Muscle layer of duodenum (tissue), 2 donors: ENCODE data around the gene DNM1L.

Source experiments
- H3K27ac ChIP-seq: one replicate; pipeline ENCODE4 v1.7.0; 2013; ENCODE audit warnings: mild to moderate bottlenecking, low read length
- H3K27me3 ChIP-seq: one replicate; pipeline ENCODE4 v1.7.0; 2013; ENCODE audit warnings: low read depth, mild to moderate bottlenecking, control low read depth, low read length
- H3K36me3 ChIP-seq, 2 donors: one replicate each; pipeline ENCODE4 v1.7.0; 2013; ENCODE audit warnings: low read length in 2 of 2, control low read depth in 1 of 2, mild to moderate bottlenecking in 1 of 2; ENCODE audit not compliant: insufficient read depth in 2 of 2, control insufficient read depth in 1 of 2
- H3K4me1 ChIP-seq, 2 donors: one replicate each; pipeline ENCODE4 v1.7.0; 2013; ENCODE audit warnings: low read length in 2 of 2, mild to moderate bottlenecking in 2 of 2, control low read depth in 1 of 2, moderate library complexity in 1 of 2; ENCODE audit not compliant: insufficient read depth in 2 of 2, control insufficient read depth in 1 of 2
- H3K4me3 ChIP-seq, 2 donors: one replicate each; pipeline ENCODE4 v1.7.0; 2013; ENCODE audit warnings: low read length in 2 of 2, low read depth in 1 of 2, mild to moderate bottlenecking in 1 of 2
- H3K9me3 ChIP-seq, 2 donors: one replicate each; pipeline ENCODE4 v1.7.0; 2013; ENCODE audit warnings: low read length in 2 of 2, control low read depth in 1 of 2, mild to moderate bottlenecking in 1 of 2; ENCODE audit not compliant: control insufficient read depth in 1 of 2
- donor health status: healthy.

The DNM1L gene

DNA sequence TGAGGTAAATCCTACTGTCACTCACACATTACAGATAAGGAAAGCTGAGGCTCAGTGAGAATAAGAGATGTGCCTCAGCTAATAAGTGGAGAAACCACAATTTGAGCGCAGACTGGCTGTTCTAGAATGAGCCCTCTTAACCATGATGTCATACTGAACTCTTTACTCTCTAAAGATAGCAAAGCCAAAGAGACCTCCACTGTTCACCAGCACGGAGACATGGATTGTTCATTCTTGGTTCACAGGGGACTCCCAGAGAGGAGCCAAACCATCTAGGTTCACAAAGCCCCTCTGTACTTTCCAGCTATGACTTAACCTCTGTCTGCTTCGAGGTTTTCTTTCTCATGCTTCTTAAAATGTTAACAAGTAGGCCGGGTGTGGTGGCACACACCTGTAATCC is 109.3 kb downstream of the DNM1L start:
- H3K27me3 ChIP-seq = no peaks in the 10 kb centered on the region
- H3K27ac ChIP-seq = no peak overlapping the region
- H3K9me3 ChIP-seq = no peaks in the 10 kb centered on the region
- no peaks in the 10 kb centered on the region for H3K4me1 ChIP-seq
- peaks cover 3 to 4% of the 10 kb centered on the region in 2 donors for H3K36me3 ChIP-seq
- no peak overlapping the region for H3K4me3 ChIP-seq

DNA sequence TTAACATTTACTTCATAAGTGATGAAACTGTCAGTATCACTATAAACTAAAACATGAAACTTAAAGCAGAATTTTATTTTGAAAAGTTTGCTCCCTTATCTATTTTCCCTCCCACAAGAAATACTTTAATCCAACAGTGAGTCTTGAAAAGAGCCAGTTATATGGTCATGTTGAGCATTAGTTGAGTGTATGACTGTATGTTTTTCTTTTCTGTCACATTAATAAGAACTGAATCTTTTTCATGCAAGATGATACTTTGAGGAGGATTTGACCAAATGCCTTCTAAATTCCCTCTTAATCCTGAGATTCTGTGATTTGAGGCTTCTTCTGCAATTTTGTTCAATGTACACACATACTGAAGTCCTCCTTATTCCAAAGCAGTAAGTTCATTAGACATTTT is 110.3 kb downstream of the DNM1L start:
- no peak overlapping the region for H3K27ac ChIP-seq
- peaks cover 3 to 4% of the 10 kb centered on the region in 2 donors for H3K36me3 ChIP-seq
- no peaks in the 10 kb centered on the region for H3K27me3 ChIP-seq
- H3K4me1 ChIP-seq = no peaks in the 10 kb centered on the region
- H3K9me3 ChIP-seq = no peaks in the 10 kb centered on the region
- H3K4me3 ChIP-seq = no peak overlapping the region

DNA sequence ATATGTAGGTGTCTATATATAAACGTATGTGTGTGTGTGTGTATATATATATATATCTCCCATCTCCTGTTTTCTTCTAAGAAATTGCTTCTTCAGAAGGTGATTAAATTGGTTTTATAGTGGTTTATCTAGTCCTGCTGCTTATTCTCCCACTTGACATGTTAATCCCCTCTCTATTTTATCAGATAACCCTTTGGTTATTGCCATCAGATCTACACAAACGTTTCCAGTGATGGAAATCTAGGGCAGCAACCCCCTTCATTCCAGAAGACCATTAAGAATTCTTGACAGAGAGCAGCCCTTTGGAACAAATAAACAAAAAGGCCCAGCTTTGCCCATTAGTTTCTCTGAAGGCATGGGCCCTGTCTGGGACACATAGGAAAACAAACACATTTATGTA is 110.8 kb downstream of the DNM1L start:
- Histone ChIP-seq H3K27me3 (no peaks in the 10 kb centered on the region), H3K9me3 (no peaks in the 10 kb centered on the region), H3K27ac (no peak overlapping the region), H3K36me3 (peaks cover 3 to 4% of the 10 kb centered on the region in 2 donors), H3K4me1 (no peaks in the 10 kb centered on the region), H3K4me3 (no peak overlapping the region)

DNA sequence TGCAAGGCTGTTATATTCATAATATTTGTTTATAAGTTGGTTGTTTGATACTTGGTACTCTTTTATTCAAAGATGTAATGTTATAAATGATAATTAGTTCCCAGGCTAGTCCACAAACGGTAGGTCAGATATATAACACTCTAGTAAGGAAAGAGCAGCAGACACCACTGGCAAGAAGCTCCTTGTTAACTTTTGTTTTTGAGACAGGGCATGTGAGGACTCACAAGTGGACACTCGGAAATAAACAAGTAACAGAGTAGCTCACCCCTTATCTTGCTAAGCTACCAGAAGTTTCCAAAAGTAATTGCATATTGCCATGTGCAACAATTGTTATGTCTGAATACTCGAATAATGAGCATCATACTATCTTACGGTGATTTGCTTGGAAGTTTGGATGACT is 115.2 kb downstream of the DNM1L start:
- no peaks in the 10 kb centered on the region for H3K9me3 ChIP-seq

More for the DNA sequence above, 115.2 kb downstream of the DNM1L start:
- peaks cover 8% of the 10 kb centered on the region in 2 donors for H3K36me3 ChIP-seq
- H3K4me1 ChIP-seq = no peaks in the 10 kb centered on the region
- H3K27ac ChIP-seq = no peak overlapping the region
- no peaks in the 10 kb centered on the region for H3K27me3 ChIP-seq
- no peak overlapping the region for H3K4me3 ChIP-seq
